ENCODE measurements around the gene IZUMO4.

Gene IZUMO4

GRCh38 chr19:2139385-2140137, 42.8 kb downstream of the IZUMO4 start:
- H3K36me3 ChIP-seq (replicated peaks), result peaks cover 34% of the 10 kb centered on the region
- no peaks in the 10 kb centered on the region for H3K4me1 ChIP-seq
- no peaks in the 10 kb centered on the region for H3K27me3 ChIP-seq (ENCODE audit: low read depth)
- H3K9me3 ChIP-seq, result no peaks in the 10 kb centered on the region
- no peak overlapping the region for H3K4me3 ChIP-seq
- no peak for DNase-seq (ENCODE audit: low spot score in 2 of 2)
- in situ Hi-C loops (cut with MboI; ENCODE audit: low sequenced_read_pairs), result no loop called here

GRCh38 chr19:2140138-2140569, 43.4 kb downstream of the IZUMO4 start:
- Histone ChIP-seq H3K4me3 (no peak overlapping the region), H3K36me3 (replicated peaks) (peaks cover 31% of the 10 kb centered on the region), H3K4me1 (no peaks in the 10 kb centered on the region), H3K9me3 (no peaks in the 10 kb centered on the region), H3K27me3 (ENCODE audit: low read depth) (no peaks in the 10 kb centered on the region)
- no peak for DNase-seq (ENCODE audit: low spot score in 2 of 2)
- in situ Hi-C loops (cut with MboI; ENCODE audit: low sequenced_read_pairs), result no loop called here

GRCh38 chr19:2142173-2142829, 45.6 kb downstream of the IZUMO4 start:
- DNase-seq (ENCODE audit: low spot score in 2 of 2), result no peak
- in situ Hi-C loops (cut with MboI; ENCODE audit: low sequenced_read_pairs), result no loop called here
- H3K27me3 ChIP-seq (ENCODE audit: low read depth), result no peaks in the 10 kb centered on the region
- no peaks in the 10 kb centered on the region for H3K9me3 ChIP-seq
- no peaks in the 10 kb centered on the region for H3K4me1 ChIP-seq
- H3K36me3 ChIP-seq (replicated peaks), result peaks cover 21% of the 10 kb centered on the region
- H3K4me3 ChIP-seq, result no peak overlapping the region

GRCh38 chr19:2144190-2144589, 47.5 kb downstream of the IZUMO4 start:
- Histone ChIP-seq H3K4me1 (no peaks in the 10 kb centered on the region), H3K4me3 (no peak overlapping the region), H3K36me3 (replicated peaks) (peaks cover 11% of the 10 kb centered on the region; the same call in 1 of the 2 replicates), H3K9me3 (no peaks in the 10 kb centered on the region), H3K27me3 (ENCODE audit: low read depth) (no peaks in the 10 kb centered on the region)
- no peak for DNase-seq (ENCODE audit: low spot score in 2 of 2)
- in situ Hi-C loops (cut with MboI; ENCODE audit: low sequenced_read_pairs), result no loop called here

- peaks cover 7% of the 10 kb centered on the region for H3K4me1 ChIP-seq
- DNase-seq (ENCODE audit: low spot score in 2 of 2), result no peak
- H3K36me3 ChIP-seq (replicated peaks), result peaks cover 17% of the 10 kb centered on the region
- H3K9me3 ChIP-seq, result no peaks in the 10 kb centered on the region
- in situ Hi-C loops (cut with MboI; ENCODE audit: low sequenced_read_pairs), result no loop called here
- H3K4me3 ChIP-seq, result no peak overlapping the region
- no peaks in the 10 kb centered on the region for H3K27me3 ChIP-seq (ENCODE audit: low read depth)
Observed at GRCh38 chr19:2145831-2146241, 49.1 kb downstream of the IZUMO4 start.

- Histone ChIP-seq H3K36me3 (replicated peaks) (peaks cover 19% of the 10 kb centered on the region), H3K4me1 (peaks cover 10% of the 10 kb centered on the region), H3K4me3 (no peak overlapping the region), H3K9me3 (no peaks in the 10 kb centered on the region), H3K27me3 (ENCODE audit: low read depth) (no peaks in the 10 kb centered on the region)
- DNase-seq (ENCODE audit: low spot score in 2 of 2), result no peak
- in situ Hi-C loops (cut with MboI; ENCODE audit: low sequenced_read_pairs), result no loop called here
Observed at GRCh38 chr19:2148482-2149135, 51.9 kb downstream of the IZUMO4 start.
